Measurements from ENCODE around the gene ZBTB16.

DNA sequence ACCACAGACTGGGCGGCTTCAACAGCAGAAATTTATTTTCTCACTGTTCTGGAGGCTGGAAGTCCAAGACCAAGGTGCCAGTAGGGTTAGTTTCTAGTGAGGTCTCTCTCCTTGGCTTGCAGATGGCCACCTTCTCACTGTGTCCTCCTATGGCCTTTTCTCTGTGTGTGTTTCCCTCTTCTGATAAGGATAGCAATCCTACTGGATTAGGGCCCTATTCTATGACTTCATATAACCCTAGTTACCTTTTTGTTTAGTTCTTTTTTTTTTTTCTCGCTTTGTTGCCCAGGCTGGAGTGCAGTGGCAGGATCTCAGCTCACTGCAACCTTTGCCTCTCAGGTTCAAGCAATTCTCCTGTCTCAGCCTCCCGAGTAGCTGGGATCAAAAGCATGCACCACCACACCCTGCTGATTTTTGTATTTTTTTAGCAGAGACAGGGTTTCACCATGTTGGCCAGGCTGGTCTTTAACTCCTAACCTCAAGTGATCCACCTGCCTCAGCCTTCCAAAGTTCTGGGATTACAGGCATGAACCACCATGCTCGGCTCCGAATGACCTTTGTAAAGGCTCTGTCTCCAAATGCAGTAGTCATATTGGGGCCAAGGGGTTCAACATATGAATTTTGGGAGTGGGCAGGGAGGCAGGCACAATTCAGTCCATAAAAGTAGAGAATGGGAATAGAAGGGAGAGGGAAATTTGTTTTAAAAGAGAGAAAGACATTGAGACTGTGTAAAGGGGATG is 211.2 kb downstream of the ZBTB16 start:
- TF ChIP-seq, protein P1, sequence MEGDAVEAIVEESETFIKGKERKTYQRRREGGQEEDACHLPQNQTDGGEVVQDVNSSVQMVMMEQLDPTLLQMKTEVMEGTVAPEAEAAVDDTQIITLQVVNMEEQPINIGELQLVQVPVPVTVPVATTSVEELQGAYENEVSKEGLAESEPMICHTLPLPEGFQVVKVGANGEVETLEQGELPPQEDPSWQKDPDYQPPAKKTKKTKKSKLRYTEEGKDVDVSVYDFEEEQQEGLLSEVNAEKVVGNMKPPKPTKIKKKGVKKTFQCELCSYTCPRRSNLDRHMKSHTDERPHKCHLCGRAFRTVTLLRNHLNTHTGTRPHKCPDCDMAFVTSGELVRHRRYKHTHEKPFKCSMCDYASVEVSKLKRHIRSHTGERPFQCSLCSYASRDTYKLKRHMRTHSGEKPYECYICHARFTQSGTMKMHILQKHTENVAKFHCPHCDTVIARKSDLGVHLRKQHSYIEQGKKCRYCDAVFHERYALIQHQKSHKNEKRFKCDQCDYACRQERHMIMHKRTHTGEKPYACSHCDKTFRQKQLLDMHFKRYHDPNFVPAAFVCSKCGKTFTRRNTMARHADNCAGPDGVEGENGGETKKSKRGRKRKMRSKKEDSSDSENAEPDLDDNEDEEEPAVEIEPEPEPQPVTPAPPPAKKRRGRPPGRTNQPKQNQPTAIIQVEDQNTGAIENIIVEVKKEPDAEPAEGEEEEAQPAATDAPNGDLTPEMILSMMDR (tag by site-specific recombination; IDR thresholded peaks at IDR 0.05): no peak
- TF ChIP-seq ZNF274 (IDR thresholded peaks at IDR 0.05; ENCODE audit: low read length) (no peak), ZNF274 (tag by site-specific recombination; IDR thresholded peaks at IDR 0.05; ENCODE audit: borderline replicate concordance) (no peak), YY1 (tag by site-specific recombination; IDR thresholded peaks at IDR 0.05) (no peak), ZNF133 (tag by site-specific recombination; IDR thresholded peaks at IDR 0.05) (no peak), ZNF596 (tag by site-specific recombination; IDR thresholded peaks at IDR 0.05) (no peak), GLI2 (tag by site-specific recombination; IDR thresholded peaks at IDR 0.05; ENCODE audit: borderline replicate concordance, low read depth) (no peak), ZNF311 (tag by site-specific recombination; IDR thresholded peaks at IDR 0.05; ENCODE audit: borderline replicate concordance) (no peak)
- TF ChIP-seq, protein P2, sequence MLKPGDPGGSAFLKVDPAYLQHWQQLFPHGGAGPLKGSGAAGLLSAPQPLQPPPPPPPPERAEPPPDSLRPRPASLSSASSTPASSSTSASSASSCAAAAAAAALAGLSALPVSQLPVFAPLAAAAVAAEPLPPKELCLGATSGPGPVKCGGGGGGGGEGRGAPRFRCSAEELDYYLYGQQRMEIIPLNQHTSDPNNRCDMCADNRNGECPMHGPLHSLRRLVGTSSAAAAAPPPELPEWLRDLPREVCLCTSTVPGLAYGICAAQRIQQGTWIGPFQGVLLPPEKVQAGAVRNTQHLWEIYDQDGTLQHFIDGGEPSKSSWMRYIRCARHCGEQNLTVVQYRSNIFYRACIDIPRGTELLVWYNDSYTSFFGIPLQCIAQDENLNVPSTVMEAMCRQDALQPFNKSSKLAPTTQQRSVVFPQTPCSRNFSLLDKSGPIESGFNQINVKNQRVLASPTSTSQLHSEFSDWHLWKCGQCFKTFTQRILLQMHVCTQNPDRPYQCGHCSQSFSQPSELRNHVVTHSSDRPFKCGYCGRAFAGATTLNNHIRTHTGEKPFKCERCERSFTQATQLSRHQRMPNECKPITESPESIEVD (tag by site-specific recombination; IDR thresholded peaks at IDR 0.05): no peak

Measured in HEK293 (cell line).